HL-60 (cell line): ENCODE results near the gene GAB1.

Source experiments
- CTCF ChIP-seq: IDR thresholded peaks from one replicate; pipeline ENCODE4 v1.5.1; 2011; ENCODE audit warnings: low read length, control low read depth, inconsistent platforms; ENCODE audit not compliant: insufficient read depth
- GABPA ChIP-seq: IDR thresholded peaks from 2 replicates; pipeline ENCODE4 v1.6.1; 2012; ENCODE audit warnings: low read depth
- POLR2AphosphoS5 ChIP-seq: IDR thresholded peaks from 2 replicates; pipeline ENCODE4 v1.6.1; 2012; ENCODE audit warnings: low read depth
- TF ChIP-seq, protein P1 (sequence below): IDR thresholded peaks from 2 replicates; pipeline ENCODE4 v1.6.1; 2012; ENCODE audit warnings: low read depth; ENCODE audit not compliant: insufficient replicate concordance

GRCh38 chr4:143514169-143514495, 177.5 kb downstream of the GAB1 start:
- TF ChIP-seq CTCF (no peak), POLR2AphosphoS5 (no peak), GABPA (no peak)
- TF ChIP-seq, protein P1, sequence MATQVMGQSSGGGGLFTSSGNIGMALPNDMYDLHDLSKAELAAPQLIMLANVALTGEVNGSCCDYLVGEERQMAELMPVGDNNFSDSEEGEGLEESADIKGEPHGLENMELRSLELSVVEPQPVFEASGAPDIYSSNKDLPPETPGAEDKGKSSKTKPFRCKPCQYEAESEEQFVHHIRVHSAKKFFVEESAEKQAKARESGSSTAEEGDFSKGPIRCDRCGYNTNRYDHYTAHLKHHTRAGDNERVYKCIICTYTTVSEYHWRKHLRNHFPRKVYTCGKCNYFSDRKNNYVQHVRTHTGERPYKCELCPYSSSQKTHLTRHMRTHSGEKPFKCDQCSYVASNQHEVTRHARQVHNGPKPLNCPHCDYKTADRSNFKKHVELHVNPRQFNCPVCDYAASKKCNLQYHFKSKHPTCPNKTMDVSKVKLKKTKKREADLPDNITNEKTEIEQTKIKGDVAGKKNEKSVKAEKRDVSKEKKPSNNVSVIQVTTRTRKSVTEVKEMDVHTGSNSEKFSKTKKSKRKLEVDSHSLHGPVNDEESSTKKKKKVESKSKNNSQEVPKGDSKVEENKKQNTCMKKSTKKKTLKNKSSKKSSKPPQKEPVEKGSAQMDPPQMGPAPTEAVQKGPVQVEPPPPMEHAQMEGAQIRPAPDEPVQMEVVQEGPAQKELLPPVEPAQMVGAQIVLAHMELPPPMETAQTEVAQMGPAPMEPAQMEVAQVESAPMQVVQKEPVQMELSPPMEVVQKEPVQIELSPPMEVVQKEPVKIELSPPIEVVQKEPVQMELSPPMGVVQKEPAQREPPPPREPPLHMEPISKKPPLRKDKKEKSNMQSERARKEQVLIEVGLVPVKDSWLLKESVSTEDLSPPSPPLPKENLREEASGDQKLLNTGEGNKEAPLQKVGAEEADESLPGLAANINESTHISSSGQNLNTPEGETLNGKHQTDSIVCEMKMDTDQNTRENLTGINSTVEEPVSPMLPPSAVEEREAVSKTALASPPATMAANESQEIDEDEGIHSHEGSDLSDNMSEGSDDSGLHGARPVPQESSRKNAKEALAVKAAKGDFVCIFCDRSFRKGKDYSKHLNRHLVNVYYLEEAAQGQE = no peak
